Vagina (tissue), 2 donors: ENCODE data around the gene C17orf50. TPM values are rescaled to one million over a fixed set of nuclear protein-coding genes. Genes with fewer than 3 reads are reported as not detected.

Experiments used
- DNase-seq, 2 donors: peaks; one replicate each; pipeline ENCODE4 v3.0.0-alpha.2; 2017; ENCODE audit errors: extremely low spot score in 2 of 2
- H3K27ac ChIP-seq: fragments of 200-600 bp; sonication (generic); one replicate; pipeline ENCODE4 v1.5.1; 2019
- H3K27me3 ChIP-seq: fragments of 200-600 bp; sonication (generic); one replicate; pipeline ENCODE4 v1.5.1; 2019
- H3K36me3 ChIP-seq, 2 donors: fragments of 200-600 bp; sonication (generic); one replicate each; pipeline ENCODE4 v1.5.1; 2017 to 2019
- H3K4me1 ChIP-seq: fragments of 200-600 bp; sonication (generic); one replicate; pipeline ENCODE4 v1.5.1; 2019
- H3K4me3 ChIP-seq, 2 donors: fragments of 200-600 bp; sonication (generic); 1 replicate in 1 of 2; 2 replicates in 1 of 2; pipeline ENCODE4 v1.5.1; 2016 to 2019
- H3K9me3 ChIP-seq: fragments of 200-600 bp; sonication (generic); one replicate; pipeline ENCODE4 v1.5.1; 2019
- CTCF ChIP-seq, 3 experiments: fragments of 450-650 bp in 2 of 3; fragments of 200-600 bp in 1 of 3; sonication (generic) in 1 of 3; IDR thresholded peaks; one replicate each; pipeline ENCODE4 v1.5.1; 2017 to 2019; ENCODE audit warnings: antibody characterized with exemption in 3 of 3, mild to moderate bottlenecking in 2 of 3, moderate library complexity in 2 of 3
- POLR2A ChIP-seq, 2 donors: fragments of 450-650 bp; IDR thresholded peaks; one replicate each; pipeline ENCODE4 v1.6.1; 2017; ENCODE audit warnings: antibody characterized with exemption in 2 of 2, mild to moderate bottlenecking in 2 of 2, moderate library complexity in 2 of 2
- POLR2AphosphoS5 ChIP-seq, 2 donors: sonication (generic); formaldehyde crosslinking; IDR thresholded peaks; one replicate each; pipeline ENCODE4 v1.9.0; 2017; ENCODE audit warnings: antibody characterized with exemption in 2 of 2, mild to moderate bottlenecking in 2 of 2, low read depth in 1 of 2; ENCODE audit not compliant: insufficient read depth in 1 of 2
- intact Hi-C: fragments of 100-400 bp; cut with DNase I; formaldehyde crosslinking; loops from one replicate; pipeline ENCODE4 v1.15.1; 2023
- total RNA-seq: library from RNA; depleted of rRNA; stranded (reverse); fragments of >200 nt; gene quantifications from one replicate; pipeline ENCODE4 v1.2.3, GENCODE V29; 2016

C17orf50 gene
- not detected for total RNA-seq

- H3K27ac ChIP-seq = no peak within 1 kb of the TSS
- no peak within 1 kb of the TSS for H3K4me3 ChIP-seq
- H3K4me1 ChIP-seq = peaks cover 12% of the 10 kb centered on the region
- no peaks in the 10 kb centered on the region for H3K27me3 ChIP-seq
- no peaks in the 10 kb centered on the region for H3K36me3 ChIP-seq
- no peaks in the 10 kb centered on the region for H3K9me3 ChIP-seq
- TF ChIP-seq POLR2A (IDR thresholded peaks at IDR 0.05) = no peak
- TF ChIP-seq CTCF (IDR thresholded peaks at IDR 0.05) = no peak
- TF ChIP-seq POLR2AphosphoS5 (IDR thresholded peaks at IDR 0.05; ENCODE audit: insufficient read depth in 1 of 2, low read depth in 1 of 2) = no peak
- no peak for DNase-seq
- intact Hi-C loops = no loop called here
Observed at GRCh38 chr17:35760587-35760986, at the start of gene C17orf50. TSS of gene C17orf50 (plus strand) at chr17:35760887. CDS start at chr17:35760942, 55 bp downstream.

GRCh38 chr17:35710950-35711349 lies 49.7 kb upstream of the C17orf50 start:
- no peak overlapping the region for H3K27ac ChIP-seq
- no peak for TF ChIP-seq POLR2AphosphoS5 (IDR thresholded peaks at IDR 0.05; ENCODE audit: insufficient read depth in 1 of 2, low read depth in 1 of 2)
- TF ChIP-seq CTCF (IDR thresholded peaks at IDR 0.05) = no peak
- TF ChIP-seq POLR2A (IDR thresholded peaks at IDR 0.05) = no peak
- intact Hi-C loops = no loop called here
- no peaks in the 10 kb centered on the region for H3K9me3 ChIP-seq
- no peak for DNase-seq
- no peak overlapping the region for H3K4me3 ChIP-seq
- H3K4me1 ChIP-seq = peaks cover 18% of the 10 kb centered on the region
- H3K27me3 ChIP-seq = no peaks in the 10 kb centered on the region
- peaks cover 0 to 18% of the 10 kb centered on the region in 2 donors for H3K36me3 ChIP-seq

- DNase-seq = no peak
- Histone ChIP-seq H3K36me3 (peaks cover 0 to 18% of the 10 kb centered on the region in 2 donors), H3K9me3 (no peaks in the 10 kb centered on the region), H3K27ac (peak overlapping the region; percentile 10), H3K27me3 (no peaks in the 10 kb centered on the region), H3K4me3 (no peak overlapping the region), H3K4me1 (peaks cover 34% of the 10 kb centered on the region)
- TF ChIP-seq POLR2AphosphoS5 (IDR thresholded peaks at IDR 0.05; ENCODE audit: insufficient read depth in 1 of 2, low read depth in 1 of 2) = peak in 1 of 2 donors; percentile 39
- TF ChIP-seq POLR2A (IDR thresholded peaks at IDR 0.05) = no peak
- intact Hi-C loops = no loop called here
Observed at GRCh38 chr17:35713069-35713728, 47.5 kb upstream of the C17orf50 start.

GRCh38 chr17:35714988-35715387 lies 45.7 kb upstream of the C17orf50 start:
- peaks cover 0 to 27% of the 10 kb centered on the region in 2 donors for H3K36me3 ChIP-seq
- peaks cover 34% of the 10 kb centered on the region for H3K4me1 ChIP-seq
- intact Hi-C loops = no loop called here
- H3K4me3 ChIP-seq = no peak overlapping the region
- no peaks in the 10 kb centered on the region for H3K27me3 ChIP-seq
- no peak overlapping the region for H3K27ac ChIP-seq
- no peaks in the 10 kb centered on the region for H3K9me3 ChIP-seq
- TF ChIP-seq CTCF (IDR thresholded peaks at IDR 0.05) (no peak), POLR2A (IDR thresholded peaks at IDR 0.05) (no peak), POLR2AphosphoS5 (IDR thresholded peaks at IDR 0.05; ENCODE audit: insufficient read depth in 1 of 2, low read depth in 1 of 2) (no peak)
- no peak for DNase-seq

GRCh38 chr17:35715416-35715815 lies 45.3 kb upstream of the C17orf50 start:
- Histone ChIP-seq H3K4me3 (no peak overlapping the region), H3K27ac (no peak overlapping the region), H3K36me3 (peaks cover 0 to 24% of the 10 kb centered on the region in 2 donors), H3K27me3 (no peaks in the 10 kb centered on the region), H3K9me3 (no peaks in the 10 kb centered on the region), H3K4me1 (peaks cover 34% of the 10 kb centered on the region)
- DNase-seq = no peak
- TF ChIP-seq CTCF (IDR thresholded peaks at IDR 0.05) (no peak), POLR2AphosphoS5 (IDR thresholded peaks at IDR 0.05; ENCODE audit: insufficient read depth in 1 of 2, low read depth in 1 of 2) (no peak), POLR2A (IDR thresholded peaks at IDR 0.05) (no peak)
- intact Hi-C loops = no loop called here
